HTR-8/SVneo (cell line): ENCODE measurements around the gene BCL2A1.

Experiments
- DNase-seq: peaks from one replicate; pipeline ENCODE4 v3.0.0; 2011; ENCODE audit warnings: low spot score, mixed read lengths; ENCODE audit not compliant: insufficient read length
- FAIRE-seq: peaks from 2 replicates; lab custom pipeline; 2011; peaks lifted over from hg19 to GRCh38; lab: Jason Lieb, UNC

BCL2A1 gene

DNA sequence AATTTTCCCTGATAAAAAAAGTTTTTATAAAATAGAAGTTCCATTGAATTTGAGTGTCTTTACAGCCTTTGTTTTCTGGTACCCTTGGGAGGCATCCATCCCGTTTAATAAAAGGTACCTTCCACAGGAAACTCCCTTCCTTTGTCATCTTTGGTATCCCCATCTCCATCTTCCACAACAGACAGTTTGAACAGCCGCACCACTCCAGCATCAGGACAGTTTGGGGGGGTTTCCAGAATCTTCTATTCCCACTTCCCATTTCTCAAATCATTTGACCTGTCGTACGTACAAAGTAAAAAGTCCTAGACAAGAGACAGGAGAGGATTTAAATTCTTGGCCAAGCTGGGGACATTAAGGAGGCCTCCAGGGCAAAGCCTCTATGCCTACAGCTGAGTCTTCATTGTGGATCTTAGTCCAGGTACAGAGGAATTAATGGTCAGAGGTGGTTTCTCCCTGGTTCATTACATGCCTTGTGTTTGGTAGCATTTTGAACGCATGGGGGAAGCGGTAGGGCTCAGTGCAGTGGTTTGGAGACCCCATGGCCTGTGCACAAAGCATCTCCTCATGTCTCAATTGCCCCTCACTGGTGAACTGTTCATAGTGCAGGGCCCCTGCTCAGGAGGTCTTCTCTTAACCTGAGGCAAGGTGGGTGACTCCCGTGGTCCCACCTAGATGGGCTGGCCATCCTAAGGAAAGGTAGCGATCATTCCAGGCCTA, 19.4 kb upstream of the BCL2A1 start:
- no peak for FAIRE-seq
- no peak for DNase-seq

DNA sequence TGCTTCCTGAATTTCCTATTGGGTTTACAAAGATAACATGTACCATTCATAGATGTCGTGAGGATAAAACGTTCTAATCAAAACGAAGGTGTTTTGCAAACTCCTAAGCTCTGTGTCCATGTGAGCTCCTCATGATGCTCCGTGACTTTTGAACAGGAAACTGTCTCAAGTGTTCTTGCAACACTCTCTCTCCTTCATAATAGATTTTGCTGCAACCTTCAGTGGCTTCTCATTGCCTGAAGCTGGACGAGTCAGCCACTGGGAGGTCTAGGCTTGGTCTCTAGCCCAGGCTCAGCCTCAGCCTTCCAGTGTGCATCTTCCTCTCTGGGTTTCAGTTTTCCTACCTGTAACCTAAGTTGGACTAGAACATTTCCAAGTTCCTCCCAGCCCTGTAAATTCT, 18.7 kb upstream of the BCL2A1 start:
- DNase-seq (no peak), FAIRE-seq (no peak)

DNA sequence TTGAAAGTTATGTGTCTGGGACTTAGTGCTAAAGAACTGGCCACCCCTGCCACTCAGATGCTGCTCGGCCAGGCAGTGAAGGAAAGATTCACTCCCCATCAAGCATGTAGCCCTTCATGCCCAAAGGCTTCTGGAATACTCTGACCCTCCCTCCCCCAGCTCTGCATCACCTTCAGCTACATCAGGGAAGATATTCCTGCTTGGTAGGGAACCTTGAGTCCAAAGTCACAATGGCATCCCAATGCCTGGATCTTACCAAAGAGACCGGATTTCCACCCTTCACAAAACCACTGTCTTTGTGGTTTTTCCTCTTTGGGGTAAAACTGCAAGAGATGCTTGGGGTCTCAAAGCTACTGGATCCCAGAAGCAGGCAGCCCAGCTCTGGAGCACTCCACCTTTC, 18.2 kb upstream of the BCL2A1 start:
- FAIRE-seq: no peak
- DNase-seq: no peak

DNA sequence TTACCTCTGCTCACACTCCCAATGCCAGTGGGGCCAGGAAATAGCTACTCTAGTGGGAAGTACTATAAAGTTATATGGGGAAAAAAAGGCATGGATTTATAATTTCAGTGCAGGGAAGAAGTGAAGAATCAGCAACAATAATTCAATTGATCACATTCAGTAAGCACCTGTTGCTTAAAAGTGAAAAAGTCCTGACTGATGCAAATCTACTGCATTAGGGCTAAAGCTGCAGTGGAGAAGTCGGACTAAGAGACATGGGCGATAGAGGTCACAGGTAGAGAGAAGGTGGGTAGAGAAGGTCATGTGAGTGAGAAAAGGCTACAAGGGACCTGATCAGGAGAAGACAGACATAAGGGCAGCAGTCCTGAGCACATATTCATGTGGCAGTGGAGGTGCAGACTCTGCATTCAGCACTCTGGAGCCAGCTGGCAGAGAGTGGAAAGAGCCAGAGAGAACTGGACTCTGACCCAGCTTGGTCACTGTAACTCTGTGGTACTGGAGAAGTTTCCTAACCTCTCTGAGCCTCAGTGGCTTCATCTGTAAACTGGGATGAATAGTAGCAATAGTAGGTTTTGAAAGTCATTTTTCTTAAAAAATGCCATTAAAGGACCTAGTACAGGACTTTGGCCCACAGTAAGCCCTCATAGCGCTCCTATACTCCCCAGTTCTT, 17.6 kb upstream of the BCL2A1 start:
- DNase-seq (no peak), FAIRE-seq (no peak)

DNA sequence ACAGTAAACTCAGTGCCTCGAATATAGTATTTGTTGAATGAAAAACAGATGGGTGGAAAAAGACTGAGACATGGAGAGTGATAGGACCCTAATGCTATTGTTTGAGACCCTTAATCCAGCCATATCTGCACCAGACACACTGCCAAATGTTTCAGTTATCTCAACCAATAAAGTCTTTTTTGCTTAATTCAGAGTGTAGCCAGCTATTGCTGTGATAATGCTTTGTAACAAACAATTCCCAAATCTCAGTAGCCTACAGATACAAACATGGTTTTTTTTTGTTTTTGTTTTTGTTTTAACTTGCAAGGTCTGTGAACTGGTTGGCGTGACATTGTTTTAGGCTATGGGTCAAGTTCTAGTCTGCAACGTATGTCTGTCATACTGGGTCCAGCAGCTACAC, 17.0 kb upstream of the BCL2A1 start:
- FAIRE-seq (no peak), DNase-seq (no peak)

DNA sequence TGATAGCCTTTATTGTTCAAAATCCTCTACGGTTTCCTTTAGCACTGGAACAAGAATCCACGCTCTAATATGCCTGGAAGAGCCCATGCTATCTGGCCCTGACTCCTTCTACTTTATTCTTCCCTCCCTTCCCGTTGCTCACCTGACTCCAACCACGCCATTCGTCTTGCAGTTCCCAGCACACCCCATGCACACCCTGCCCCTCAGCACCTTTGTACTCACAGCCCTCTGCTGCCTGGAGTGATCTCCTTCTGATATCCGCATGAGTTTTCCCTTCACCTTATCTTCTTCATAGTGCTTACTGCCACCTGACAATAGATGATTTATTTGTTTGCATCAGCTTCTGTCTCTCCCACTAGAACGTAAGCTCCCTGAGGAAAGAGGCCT, 16.6 kb upstream of the BCL2A1 start:
- FAIRE-seq: no peak
- DNase-seq: no peak

DNA sequence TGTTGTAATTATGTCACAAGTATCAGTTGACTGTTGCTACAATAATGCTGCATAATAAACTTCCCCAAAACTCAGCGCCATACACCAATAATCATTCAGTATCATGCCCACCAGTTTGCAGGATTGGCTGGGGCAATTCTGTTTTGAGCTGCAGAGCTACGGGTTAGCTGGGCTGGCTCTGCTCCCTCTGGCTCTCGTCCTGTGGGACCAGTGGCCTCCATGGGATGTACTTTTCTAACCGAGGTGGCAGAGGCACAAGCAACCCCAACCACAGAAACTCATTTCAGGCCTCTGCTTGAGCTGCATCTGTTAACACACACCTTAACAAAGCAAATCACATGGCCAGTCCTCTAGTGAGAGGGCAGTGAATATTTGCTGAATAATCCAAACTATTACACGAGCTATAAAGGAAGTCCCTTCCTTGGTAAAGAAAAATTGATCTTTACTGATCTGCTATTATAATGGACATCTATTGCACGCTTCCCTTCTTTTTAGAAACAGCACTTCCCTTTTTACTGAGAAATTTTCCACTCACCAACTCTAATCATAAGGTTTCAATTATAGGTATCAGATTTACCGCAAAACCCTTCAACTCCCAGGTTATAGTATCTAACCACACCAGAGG, 10.9 kb upstream of the BCL2A1 start:
- FAIRE-seq (no peak), DNase-seq (no peak)

DNA sequence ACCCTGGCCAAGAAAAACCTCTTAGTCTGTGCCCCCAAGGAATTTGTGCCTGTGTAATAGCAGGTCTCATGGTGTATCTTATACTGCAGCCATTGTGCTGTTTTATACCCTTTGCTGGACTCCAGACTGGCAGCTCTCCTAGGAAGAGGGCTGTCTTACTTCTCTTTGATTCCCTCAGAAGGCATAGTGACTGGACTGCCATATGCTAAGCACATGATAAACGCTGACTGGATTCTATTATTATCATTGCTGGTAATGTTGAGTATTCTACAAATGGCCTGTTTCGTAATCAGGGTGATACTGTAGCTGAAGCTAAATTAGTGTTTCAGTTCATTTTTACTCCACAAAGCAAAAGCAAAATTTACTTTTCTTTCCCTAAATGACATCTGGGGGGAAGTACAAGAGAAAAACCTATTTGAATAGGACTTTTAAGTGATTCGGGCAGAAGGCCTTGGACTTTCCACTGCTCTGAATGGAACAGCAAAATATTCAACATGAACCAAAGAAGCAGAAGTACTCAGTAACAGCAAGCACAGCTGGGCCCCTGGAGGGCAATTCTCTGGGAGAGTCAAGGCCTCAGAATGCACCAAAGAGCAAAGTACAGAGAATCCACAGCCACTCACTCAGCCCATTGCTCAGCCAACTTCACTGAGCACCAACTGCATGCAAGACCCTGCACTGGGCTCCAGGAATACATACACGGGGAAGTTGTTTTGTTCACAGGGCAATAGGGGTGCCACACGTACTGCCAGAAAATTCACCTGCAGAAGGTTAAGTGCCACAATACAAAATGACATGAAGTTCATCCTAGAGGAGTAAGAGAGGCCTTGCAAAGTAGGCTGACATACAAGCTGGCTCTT, 7.9 kb upstream of the BCL2A1 start:
- DNase-seq (no peak), FAIRE-seq (no peak)

DNA sequence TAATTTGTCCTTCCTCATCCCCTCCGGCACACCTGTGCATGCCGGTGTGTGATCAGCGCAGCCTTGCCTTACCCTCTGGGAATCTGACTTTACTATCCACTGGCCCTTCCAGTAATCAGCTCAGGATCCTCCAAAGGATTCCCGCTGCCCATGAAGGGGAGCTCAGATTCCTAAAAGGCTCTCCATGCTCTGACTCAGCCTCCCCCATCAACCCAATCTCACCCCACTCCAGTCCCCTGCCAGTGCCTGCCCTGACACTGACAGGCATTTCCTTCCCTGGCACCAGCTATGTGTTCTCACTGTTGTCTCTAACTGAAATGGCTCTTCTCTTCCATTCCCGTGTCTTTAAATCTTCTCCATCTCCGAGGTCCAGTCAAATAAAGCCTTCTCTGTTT, 7.3 kb upstream of the BCL2A1 start:
- FAIRE-seq (no peak), DNase-seq (no peak)

DNA sequence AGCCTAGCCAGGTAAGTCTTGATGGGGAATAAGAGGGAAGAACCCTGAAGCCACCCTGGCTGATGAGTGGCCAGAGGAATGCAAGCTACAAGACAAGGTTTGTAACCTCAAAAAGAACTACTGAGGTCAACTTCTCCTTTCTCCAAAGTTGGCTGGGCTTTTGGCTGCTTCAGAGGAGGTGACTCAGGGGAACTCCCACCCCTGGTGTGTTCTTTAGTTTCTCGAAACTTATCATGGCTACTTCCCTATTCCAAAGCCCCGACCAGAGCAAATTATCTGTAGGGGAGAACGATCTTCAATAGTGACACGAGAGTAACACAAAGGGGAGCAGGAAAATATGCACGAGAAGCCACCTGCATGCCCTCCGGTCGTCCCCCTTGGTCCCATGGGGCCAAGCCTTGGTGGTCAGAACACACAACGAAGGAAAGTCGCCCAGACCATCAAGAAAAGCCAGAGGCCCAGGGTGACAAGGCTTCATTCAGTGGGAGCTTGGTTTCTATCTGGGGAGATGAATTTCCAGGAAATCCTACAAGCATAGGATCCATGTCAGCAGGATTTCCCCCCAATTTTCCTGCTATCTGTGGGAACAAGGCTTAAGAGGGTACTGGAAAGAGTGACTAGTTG, 6.5 kb upstream of the BCL2A1 start:
- FAIRE-seq: no peak

DNA sequence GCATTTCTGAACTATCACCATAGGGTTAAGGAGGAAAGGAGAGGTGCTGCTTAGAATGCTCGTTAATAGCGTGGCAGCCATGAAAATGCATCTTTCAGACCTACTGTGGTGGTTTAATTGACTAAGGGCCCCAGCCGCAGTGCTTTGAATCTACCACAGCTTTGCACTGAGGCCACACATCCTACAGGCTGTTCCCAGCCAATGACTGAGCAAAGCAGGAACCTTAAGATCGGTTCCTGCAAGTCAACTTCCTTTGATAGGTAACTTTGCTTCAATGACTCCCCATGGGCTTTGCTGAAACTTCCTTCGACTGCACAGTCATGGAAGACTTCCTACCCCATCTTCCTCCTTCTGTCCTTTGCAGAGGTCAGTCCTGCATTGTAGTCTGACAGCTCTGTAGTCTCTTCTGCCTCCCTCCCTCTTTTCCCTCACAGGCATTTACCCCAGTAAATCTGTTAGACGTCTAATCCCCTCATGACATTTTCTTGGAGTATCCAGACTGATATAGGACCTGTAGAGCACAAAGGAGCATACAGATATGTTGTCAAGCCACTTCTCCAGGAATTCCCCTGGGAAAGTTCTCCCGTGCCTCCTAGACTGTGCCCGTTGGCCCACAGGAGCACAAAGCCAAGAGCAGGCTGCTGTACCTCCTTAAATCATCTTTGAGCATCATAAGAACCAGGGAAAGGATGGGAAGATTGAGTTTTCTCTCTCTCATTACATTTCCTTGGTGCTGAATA, 2.6 kb upstream of the BCL2A1 start:
- DNase-seq: no peak
- no peak for FAIRE-seq

More for the DNA sequence above, 6.5 kb upstream of the BCL2A1 start:
- DNase-seq: no peak

DNA sequence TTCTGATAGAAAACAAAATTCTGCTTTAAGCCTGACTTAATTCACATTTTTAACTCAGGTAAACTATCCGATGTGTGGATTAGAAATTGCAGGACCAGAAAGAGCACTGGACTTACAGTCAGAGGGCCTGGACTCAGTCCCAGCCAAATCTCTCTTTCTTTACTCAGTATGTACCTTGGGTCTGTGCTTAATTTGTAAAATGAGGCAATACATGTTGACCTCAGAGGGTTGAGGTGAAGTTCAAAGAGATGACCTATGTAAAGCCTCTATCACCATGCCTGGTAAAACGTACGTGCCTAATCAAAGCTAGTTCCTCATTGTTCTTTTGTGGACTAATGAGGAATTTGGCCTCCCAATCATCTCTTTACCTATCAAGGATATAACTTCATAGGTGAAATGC, 1.9 kb upstream of the BCL2A1 start:
- FAIRE-seq (no peak), DNase-seq (no peak)

DNA sequence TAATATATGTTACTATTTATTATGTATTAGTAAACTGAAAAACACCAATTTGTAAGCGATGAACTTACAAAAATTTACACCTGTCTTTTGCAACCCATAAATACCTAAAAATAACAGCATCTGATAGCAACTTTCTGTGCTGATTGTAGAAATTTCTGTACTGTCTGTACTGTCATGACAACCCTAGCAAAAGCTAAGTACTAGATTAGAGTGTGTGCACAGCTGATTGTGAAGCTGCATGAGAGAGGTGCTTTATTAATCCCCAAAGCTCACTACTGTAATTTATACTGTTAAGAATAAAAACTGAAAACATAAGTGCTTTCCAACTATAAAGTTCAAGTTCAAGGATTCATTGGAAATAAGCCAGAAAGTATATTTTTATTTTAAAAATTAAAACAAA, 815 bp downstream of the BCL2A1 start:
- DNase-seq (no peak), FAIRE-seq (no peak)

DNA sequence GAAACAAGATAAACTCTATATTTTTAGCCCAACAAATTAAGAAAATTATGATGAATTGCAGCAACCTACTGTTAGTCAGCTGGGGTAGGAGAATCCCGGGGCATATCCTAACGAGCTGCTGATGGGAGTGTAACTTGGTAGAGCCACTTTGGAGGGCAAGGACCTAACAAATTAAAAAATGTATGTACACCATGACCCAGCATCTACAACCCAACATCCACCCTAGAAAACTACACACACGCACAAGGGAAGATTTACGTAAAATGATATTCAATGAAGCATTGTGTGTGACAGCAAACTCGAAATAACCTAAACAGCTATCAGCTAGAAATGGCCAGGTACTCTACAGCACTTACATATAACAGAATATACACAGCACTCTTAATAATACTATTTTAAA, 1.9 kb downstream of the BCL2A1 start:
- FAIRE-seq (no peak), DNase-seq (no peak)

DNA sequence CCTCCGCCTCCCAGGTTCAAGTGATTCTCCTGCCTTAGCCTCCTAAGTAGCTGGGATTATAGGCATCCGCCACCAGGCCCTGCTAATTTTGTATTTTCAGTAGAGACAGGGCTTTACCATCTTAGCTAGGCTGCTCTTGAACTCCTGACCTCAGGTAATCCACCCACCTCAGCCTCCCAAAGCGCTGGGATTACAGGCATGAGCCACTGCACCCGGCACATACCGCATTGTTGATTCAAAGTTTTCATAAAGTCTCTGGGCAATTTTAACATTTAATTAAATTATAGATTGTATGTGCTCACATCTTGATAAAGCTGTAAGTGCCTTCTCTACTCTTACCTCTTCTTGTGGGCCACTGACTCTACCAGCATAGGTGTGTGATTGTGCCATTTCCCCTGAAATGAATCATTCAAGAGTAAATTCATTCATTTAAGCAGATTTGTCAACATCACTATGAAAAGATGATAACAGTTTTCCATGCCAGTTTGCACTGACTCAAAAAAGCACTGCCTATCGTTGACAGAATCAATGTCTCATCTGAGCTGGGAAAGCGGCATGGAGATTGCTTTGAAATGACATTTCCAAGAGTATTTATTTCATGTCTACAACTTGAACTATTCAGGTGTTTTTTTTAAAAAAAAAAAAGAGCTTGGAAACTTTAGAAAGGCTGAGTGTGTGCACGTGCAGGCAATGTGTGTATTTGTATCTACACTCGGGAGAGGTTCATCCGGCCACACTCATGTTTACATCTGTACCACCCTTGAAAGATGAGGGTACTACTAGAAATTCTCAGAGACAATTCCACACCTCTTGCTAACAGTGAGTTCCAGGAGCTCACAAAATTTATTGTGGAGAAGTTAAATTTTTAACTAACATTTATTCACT, 3.5 kb downstream of the BCL2A1 start:
- FAIRE-seq (no peak), DNase-seq (no peak)

DNA sequence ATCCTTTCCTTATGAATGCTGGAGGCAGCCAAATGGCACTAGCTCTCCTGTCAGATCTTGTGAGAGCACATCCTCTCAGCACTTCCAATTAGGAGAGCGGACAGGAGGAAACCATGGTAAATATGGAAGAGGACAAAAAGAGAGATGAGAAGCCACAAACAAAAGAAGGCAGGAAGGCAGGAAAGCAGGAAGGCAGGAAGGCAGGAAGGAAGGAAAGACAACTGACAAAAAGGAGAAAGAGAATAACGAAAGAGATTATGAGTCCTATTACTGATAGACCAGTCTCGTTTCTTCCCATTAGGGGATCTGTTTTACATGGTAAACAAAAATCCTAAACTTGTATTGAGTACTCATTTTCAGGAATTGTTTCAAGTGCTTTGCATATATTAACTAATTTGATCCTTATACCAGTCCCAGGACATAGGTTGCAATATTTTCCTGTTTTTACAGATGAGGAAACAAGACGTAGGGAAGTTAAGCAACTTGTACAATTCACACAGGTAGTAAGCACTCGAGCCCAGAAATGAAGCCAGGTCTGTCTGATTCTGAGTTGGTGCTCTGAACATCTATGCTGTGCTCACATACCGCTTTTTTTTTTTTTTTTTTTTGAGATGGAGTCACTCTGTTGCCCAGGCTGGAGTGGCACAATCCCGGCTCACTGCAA, 4.2 kb downstream of the BCL2A1 start:
- FAIRE-seq (no peak), DNase-seq (no peak)

DNA sequence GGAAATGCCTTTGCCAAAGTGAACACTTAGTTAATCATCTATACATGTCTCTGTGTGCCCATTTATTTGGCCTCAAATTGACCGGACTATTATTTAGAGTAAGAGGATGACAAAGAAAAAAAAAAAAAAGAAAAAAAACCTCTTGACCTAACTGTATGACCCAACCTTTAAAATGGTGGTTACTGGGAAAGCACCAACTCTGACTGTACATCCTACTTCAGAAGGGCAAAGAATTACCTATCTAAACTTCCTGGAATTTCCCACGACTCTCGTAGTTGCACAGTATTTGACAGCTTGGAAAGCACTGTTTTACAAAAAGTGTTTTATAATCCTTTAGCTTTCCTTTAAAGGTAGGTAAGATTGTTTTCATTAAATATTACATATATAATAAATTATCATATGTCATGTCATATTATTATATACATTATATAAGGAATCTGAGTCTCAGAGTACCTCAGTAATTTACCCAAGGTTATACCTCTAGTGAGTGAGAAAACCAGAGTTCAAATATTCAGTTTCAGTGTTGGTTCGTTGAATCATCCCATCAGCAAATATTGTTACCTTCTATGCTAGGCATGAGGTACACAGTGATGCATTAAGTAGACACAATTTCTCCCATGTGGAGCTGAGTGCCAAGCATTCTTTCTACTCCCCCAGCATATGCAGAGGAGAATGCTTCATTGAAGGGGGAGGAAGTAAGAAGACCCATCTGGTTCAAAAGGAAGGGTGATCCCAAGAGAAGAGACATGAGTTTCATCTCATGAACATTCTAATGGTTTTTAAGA, 5.0 kb downstream of the BCL2A1 start:
- FAIRE-seq (no peak), DNase-seq (no peak)
